ENCODE measurements around the gene LYRM4.

The LYRM4 gene

GRCh38 chr6:5172897-5173474 is 87.8 kb downstream of the LYRM4 start:
- no peak for DNase-seq (ENCODE audit: low spot score)

- no peak for DNase-seq (ENCODE audit: low spot score)
Measured at GRCh38 chr6:5172041-5172653, 88.6 kb downstream of the LYRM4 start.

- no peak for DNase-seq (ENCODE audit: low spot score)
Measured at GRCh38 chr6:5167501-5167900, 93.2 kb downstream of the LYRM4 start.

DNA sequence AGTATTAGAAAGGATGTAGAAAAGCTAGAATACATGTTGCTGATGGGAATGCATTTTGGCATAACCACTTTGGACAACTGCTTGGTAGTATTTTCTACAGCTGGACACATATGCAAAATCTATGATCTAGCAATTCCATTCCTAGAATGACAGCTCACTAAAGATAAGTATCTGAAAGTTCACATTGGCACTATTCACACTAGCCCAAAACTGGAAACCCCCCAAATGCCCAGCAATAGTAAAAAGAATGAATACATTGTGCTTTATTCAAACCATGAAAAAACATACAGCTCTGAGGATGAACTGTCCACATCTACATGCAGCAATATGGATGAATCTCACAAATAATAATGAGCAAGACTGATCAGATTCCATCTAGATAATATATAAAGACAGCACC is 96.7 kb downstream of the LYRM4 start:
- no peak for DNase-seq (ENCODE audit: low spot score)

- DNase-seq (ENCODE audit: low spot score): no peak
Measured at GRCh38 chr6:5163247-5163646, 97.5 kb downstream of the LYRM4 start.

DNA sequence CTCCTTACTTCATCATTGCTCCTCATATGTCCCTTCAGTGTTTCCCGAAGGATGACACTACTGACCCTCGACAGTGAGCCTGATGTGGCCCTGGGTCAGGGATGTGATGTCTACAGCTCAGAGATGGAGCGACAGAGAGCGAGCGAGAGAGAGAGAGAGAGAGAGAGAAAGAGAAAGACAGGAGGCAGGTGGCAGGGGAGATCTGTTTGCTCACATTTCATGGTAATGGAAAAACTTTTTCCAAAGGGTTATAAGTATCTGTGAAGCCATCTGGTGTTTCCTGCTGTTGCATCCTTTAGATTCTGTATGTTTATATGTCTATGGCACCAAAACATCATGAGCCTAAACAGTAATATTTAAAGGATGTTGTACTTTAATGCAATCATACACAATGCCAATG is 98.4 kb downstream of the LYRM4 start:
- DNase-seq (ENCODE audit: low spot score): no peak

GRCh38 chr6:5160206-5160605 is 100.5 kb downstream of the LYRM4 start:
- DNase-seq (ENCODE audit: low spot score): no peak

DNA sequence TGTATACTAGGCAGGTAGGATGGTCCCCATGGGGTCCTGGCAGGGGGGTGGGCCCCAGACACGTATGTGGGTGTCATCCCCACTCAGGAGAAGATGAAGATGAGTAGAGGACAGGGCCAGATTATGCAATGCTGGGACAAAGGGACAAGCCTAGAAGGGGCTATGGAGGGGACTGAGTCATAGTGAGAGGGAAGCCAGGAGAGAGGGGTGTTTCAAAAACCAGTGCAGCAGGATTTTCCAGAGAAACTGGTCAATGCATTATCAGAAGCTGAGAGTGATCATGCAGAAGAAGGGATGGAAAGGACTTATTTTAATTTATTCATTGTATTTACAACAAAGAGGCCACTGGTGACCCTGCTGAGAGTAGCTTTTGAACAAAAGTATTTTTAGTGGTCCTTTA is 101.6 kb downstream of the LYRM4 start:
- no peak for DNase-seq (ENCODE audit: low spot score)

DNA sequence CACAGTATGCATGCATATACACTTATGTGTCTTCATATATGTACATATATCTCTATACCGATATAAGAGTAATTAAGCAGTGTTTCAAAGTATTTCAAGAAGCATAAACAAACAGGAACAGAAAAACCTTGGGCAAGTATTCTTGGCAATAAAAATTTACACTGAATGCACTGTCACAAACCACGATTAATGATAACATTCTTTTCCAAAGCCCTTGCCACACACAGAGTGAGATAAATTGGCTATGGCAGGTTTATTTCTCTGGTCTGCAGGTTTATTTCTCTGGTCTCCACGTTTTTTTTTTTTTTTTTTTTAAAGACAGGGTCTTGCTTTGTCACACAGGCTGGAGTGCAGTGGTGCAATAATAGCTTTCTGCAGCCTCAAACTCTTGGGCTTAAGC is 102.6 kb downstream of the LYRM4 start:
- DNase-seq (ENCODE audit: low spot score): no peak

DNA sequence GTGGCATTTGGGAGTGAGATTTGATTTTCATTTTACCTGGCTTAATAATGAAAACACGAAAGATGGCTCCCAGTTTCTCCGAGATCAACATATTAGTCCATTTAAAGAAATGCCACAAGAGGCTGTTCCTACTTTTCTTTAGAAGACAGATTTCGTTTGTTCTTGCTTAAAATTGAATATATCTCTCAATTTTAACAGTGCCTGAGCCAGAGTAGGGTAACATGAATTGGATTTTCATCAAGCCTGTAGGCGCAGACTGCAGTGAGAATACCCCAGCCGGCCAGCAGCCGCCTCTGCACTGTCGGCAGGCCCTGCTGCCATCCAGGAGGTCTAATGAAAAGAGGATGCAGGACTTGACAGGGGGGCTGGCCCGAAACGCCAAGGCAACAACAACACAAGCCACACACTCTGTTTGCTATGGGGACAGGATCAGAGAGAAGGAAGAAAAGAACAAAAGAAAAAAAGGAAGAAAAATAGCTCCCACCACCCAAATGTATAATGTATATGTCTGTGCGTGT is 103.1 kb downstream of the LYRM4 start:
- DNase-seq (ENCODE audit: low spot score): no peak

- no peak for DNase-seq (ENCODE audit: low spot score)
Measured at GRCh38 chr6:5156627-5157026, 104.1 kb downstream of the LYRM4 start.

- no peak for DNase-seq (ENCODE audit: low spot score)
Measured at GRCh38 chr6:5155906-5156305, 104.8 kb downstream of the LYRM4 start.

GRCh38 chr6:5153186-5153585 is 107.6 kb downstream of the LYRM4 start:
- no peak for DNase-seq (ENCODE audit: low spot score)

DNA sequence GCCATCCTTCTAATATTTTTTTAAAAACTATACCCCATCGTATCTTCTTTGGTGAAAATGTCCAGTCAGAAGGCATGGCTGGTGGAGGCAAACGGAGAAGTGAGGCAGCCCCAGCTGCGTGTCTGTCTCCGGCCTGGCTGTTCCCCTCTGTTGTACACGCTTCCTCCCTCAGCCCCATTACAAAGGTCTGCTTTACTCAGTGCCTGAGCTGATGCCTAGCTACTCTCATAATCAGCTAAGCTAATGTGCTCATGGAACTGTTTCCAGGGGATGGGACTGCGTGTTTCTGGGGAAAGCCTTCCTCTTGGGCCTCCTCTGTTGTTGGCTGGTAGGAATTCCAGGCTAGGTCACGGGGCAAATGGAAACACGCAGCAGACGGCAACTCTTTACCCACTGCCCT is 108.3 kb downstream of the LYRM4 start:
- no peak for DNase-seq (ENCODE audit: low spot score)

GRCh38 chr6:5151955-5152401 is 108.8 kb downstream of the LYRM4 start:
- peak; percentile 59 for DNase-seq (ENCODE audit: low spot score)

DNA sequence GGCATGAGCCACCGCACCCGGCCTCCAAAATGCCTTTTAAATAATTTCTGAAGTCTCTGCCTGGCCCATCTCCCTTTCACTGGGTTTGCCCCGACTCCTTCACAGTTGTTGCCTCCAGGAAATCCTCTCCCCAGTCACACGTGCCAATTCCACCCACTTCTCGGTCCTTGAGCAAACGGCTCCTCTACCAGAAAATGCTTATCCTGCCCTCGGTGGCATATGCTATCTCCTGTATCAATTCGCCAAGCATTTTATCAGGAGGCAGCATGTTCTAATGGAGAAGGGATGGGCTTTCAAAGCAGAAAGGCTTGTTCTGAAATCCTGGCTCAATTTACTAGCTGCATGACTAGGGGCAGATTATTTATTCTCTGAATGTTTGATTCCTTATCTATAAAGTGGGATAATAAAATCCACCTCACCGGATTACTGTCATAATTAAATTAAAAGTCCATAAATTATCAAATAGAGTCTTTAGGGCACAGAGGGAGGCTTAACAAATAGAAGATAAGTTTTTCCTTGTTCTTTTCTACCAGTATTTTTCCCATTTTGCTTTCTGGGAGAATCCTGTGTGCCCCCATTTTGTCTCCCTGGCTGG is 109.3 kb downstream of the LYRM4 start:
- DNase-seq (ENCODE audit: low spot score): no peak

GRCh38 chr6:5150551-5151075 is 110.1 kb downstream of the LYRM4 start:
- DNase-seq (ENCODE audit: low spot score): no peak

- no peak for DNase-seq (ENCODE audit: low spot score)
Measured at GRCh38 chr6:5149891-5150290, 110.9 kb downstream of the LYRM4 start.

DNA sequence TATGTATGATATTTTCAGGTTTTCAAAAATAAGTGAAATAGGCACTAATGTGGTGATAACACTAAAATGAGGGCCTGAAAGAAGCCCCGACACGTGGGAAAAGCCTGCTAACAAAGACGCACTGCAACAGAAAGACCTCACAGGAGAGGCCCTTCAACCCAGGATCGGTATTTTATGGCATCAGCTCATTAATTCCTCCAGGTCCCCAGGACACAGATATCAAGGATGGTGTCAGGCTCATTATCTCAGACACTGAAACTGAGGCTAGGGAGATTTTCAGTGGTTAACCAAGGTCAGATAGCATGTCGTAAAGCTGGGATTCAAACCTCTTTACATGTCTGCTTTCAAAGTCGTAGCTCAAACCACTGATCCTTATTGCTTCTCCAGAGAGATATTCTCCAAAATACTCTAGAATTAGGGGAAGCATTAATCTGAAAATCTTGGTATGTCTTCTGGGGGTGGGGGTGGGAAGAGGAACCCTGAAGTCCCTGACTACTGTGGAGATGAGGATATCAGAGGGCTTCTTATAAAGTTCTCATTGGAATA is 111.5 kb downstream of the LYRM4 start:
- no peak for DNase-seq (ENCODE audit: low spot score)

DNA sequence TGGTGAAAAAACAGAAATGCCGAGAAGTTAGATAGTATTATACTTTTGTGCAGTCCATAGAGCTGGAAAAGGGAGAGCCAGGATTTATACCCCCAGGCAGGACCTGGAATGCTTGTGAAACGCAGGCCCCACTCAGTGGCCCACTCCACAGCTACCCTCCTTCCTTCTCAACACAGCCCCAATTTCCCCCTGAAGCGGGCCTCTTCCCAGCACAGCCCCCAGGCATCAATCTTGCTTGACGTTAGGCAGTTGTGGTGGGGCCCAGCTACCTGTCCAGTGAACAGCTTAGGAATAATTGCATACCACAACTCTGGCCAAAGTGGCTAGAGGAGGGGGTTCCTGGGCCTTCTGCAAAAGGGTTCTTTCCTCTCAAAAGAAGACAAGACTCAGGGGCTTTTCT is 114.4 kb downstream of the LYRM4 start:
- DNase-seq (ENCODE audit: low spot score): no peak

- peak; percentile 73 for DNase-seq (ENCODE audit: low spot score)
Measured at GRCh38 chr6:5143634-5144311, 117.0 kb downstream of the LYRM4 start.

DNA sequence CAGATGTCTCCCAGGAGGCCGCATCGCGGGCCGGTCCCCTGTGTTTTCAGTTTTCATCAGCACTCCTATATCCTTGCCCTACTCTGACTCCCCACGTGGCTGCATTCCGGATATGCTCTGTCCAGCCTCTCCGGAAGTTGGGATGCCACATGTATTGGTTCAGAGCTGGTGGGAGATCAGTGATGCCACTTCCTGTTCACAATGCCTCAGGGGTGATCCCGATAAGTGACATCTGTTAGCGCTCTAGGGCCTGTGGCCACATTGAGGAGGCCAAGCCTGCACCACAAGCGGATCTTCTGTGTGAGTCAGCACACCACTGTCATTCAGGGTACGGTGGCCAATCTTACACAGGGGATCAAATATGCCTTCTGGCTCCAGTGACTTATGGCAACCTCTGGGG is 117.8 kb downstream of the LYRM4 start:
- no peak for DNase-seq (ENCODE audit: low spot score)

GRCh38 chr6:5142131-5142530 is 118.6 kb downstream of the LYRM4 start:
- no peak for DNase-seq (ENCODE audit: low spot score)

Measured in AG08396 (cell line).